ENCODE results near the gene C15orf40. TPM values are rescaled to one million over a fixed set of nuclear protein-coding genes. Genes with fewer than 3 reads are reported as not detected.
"Not testable (repeated sequence)": the region's sequence is repeated elsewhere in the genome, so short reads cannot be mapped to it uniquely, and the experiment has no call there.

The C15orf40 gene
- total and polyA plus RNA-seq, 8 donors, result 2.3 to 40.9 (median 15.2) TPM

- Histone ChIP-seq H3K27ac (peak overlapping the region; percentile 26 to 66 (median 53)), H3K27me3 (no peaks in the 10 kb centered on the region), H3K36me3 (no peaks in the 10 kb centered on the region), H3K9me3 (no peaks in the 10 kb centered on the region), H3K4me1 (peaks cover 8 to 33% (median 22%) of the 10 kb centered on the region in 4 donors), H3K4me3 (no peak overlapping the region)
- no peak for DNase-seq
- WGBS, 5 donors, result 72 to 82% (median 73%) methylated on average over 3 of the region's 3 CpGs
- TF ChIP-seq POLR2A (IDR thresholded peaks at IDR 0.05), result no peak
- TF ChIP-seq EP300 (IDR thresholded peaks at IDR 0.05), result no peak
- no peak for TF ChIP-seq POLR2AphosphoS5 (IDR thresholded peaks at IDR 0.05)
- TF ChIP-seq, protein P1, sequence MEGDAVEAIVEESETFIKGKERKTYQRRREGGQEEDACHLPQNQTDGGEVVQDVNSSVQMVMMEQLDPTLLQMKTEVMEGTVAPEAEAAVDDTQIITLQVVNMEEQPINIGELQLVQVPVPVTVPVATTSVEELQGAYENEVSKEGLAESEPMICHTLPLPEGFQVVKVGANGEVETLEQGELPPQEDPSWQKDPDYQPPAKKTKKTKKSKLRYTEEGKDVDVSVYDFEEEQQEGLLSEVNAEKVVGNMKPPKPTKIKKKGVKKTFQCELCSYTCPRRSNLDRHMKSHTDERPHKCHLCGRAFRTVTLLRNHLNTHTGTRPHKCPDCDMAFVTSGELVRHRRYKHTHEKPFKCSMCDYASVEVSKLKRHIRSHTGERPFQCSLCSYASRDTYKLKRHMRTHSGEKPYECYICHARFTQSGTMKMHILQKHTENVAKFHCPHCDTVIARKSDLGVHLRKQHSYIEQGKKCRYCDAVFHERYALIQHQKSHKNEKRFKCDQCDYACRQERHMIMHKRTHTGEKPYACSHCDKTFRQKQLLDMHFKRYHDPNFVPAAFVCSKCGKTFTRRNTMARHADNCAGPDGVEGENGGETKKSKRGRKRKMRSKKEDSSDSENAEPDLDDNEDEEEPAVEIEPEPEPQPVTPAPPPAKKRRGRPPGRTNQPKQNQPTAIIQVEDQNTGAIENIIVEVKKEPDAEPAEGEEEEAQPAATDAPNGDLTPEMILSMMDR (IDR thresholded peaks at IDR 0.05), result no peak
- intact Hi-C loops (cut with DNase I; ENCODE audit: low total_unique reads), result no loop called here
These were observed 68.3 kb downstream of the C15orf40 start for GRCh38 chr15:82943176-82943575.

DNA sequence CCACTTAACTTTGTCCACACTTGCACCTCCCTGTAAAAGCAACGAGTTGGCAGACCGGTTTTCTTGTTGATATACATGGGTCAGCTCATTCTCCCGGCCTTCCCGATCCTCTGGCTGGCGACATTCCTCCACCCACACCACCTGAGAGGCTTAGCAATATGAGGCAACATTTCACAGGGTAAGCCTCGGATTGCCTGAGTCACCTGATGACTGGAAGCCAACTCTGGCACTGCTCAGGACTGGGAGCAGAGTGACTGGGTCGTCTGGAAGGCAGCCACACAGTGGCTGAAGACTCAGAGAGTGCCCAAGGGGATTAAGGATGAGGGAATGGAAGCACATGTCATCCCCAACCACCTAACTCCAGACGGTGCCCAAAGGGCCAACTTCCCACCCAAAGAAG lies 68.7 kb downstream of the C15orf40 start:
- H3K36me3 ChIP-seq, result no peaks in the 10 kb centered on the region
- WGBS, 5 donors, result 28 to 53% (median 37%) methylated on average over 8 of the region's 8 CpGs
- TF ChIP-seq POLR2AphosphoS5 (IDR thresholded peaks at IDR 0.05), result peak in 2 of 3 donors; percentile 62 to 85
- TF ChIP-seq EP300 (IDR thresholded peaks at IDR 0.05), result no peak
- H3K27ac ChIP-seq, result peak overlapping the region; percentile 6 to 66 (median 63)
- H3K27me3 ChIP-seq, result no peaks in the 10 kb centered on the region
- DNase-seq, result peak; percentile 79 to 91
- no peaks in the 10 kb centered on the region for H3K9me3 ChIP-seq
- H3K4me3 ChIP-seq, result no peak overlapping the region
- intact Hi-C loops (cut with DNase I; ENCODE audit: low total_unique reads), result no loop called here
- H3K4me1 ChIP-seq, result peaks cover 8 to 32% (median 22%) of the 10 kb centered on the region in 4 donors

- DNase-seq; H3K9me3 ChIP-seq; H3K27me3 ChIP-seq; H3K4me3 ChIP-seq; intact Hi-C loops (cut with DNase I; ENCODE audit: low total_unique reads); H3K27ac ChIP-seq; H3K36me3 ChIP-seq: not testable (repeated sequence)
- peaks cover 8 to 47% (median 27%) of the 10 kb centered on the region in 4 donors for H3K4me1 ChIP-seq
- 96 to 99% (median 96%) methylated on average over 6 of the region's 6 CpGs for WGBS, 5 donors
These were observed 71.8 kb downstream of the C15orf40 start for GRCh38 chr15:82939678-82940077.

Other genes starting within 250 kb of the C15orf40 start
- under 1 TPM in 1 of 5 donors, not detected in 4; under 0.01 TPM for gene FSD2, start 205.6 kb downstream of the C15orf40 start, total RNA-seq
- gene FSD2, start 205.6 kb downstream of the C15orf40 start, polyA plus RNA-seq, result under 1 TPM in 1 of 3 donors, not detected in 2; 0.03 TPM
- 10 to 100 TPM in 2 of 5 donors, 1 to 10 TPM in 3; 6.2 to 44.6 (median 9.3) TPM for gene WHAMM, start 202.0 kb downstream of the C15orf40 start, total RNA-seq
- gene WHAMM, start 202.0 kb downstream of the C15orf40 start, polyA plus RNA-seq, result 1 to 10 TPM; 3.6 to 4.1 (median 3.8) TPM
- 100 to 1,000 TPM in 1 of 5 donors, 10 to 100 TPM in 3, 1 to 10 TPM in 1; 2.9 to 144 (median 85.8) TPM for gene HOMER2, start 58.9 kb downstream of the C15orf40 start, total RNA-seq
- 10 to 100 TPM; 35.7 to 77.1 (median 63.8) TPM for gene HOMER2, start 58.9 kb downstream of the C15orf40 start, polyA plus RNA-seq
- 10 to 100 TPM in 3 of 5 donors, 1 to 10 TPM in 2; 1.2 to 84.0 (median 20.1) TPM for gene RAMAC, start 25.4 kb downstream of the C15orf40 start, total RNA-seq
- 10 to 100 TPM; 19.7 to 37.0 (median 27.7) TPM for gene RAMAC, start 25.4 kb downstream of the C15orf40 start, polyA plus RNA-seq
- gene BTBD1, start 55.6 kb upstream of the C15orf40 start, total RNA-seq, result 10 to 100 TPM; 41.5 to 94.4 (median 61.8) TPM
- 10 to 100 TPM; 13.2 to 34.1 (median 20.3) TPM for gene BTBD1, start 55.6 kb upstream of the C15orf40 start, polyA plus RNA-seq
- 1 to 10 TPM in 2 of 5 donors, not detected in 3; 2.4 to 7.7 TPM for gene TM6SF1, start 96.0 kb upstream of the C15orf40 start, total RNA-seq
- gene TM6SF1, start 96.0 kb upstream of the C15orf40 start, polyA plus RNA-seq, result 1 to 10 TPM in 2 of 3 donors, under 1 TPM in 1; 0.75 to 2.1 (median 1.1) TPM
- 100 to 1,000 TPM in 1 of 5 donors, 10 to 100 TPM in 2, 1 to 10 TPM in 2; 4.0 to 110 (median 26.6) TPM for gene HDGFL3, start 196.2 kb upstream of the C15orf40 start, total RNA-seq
- 10 to 100 TPM in 2 of 3 donors, 1 to 10 TPM in 1; 6.7 to 15.6 (median 13.9) TPM for gene HDGFL3, start 196.2 kb upstream of the C15orf40 start, polyA plus RNA-seq